ENCODE results near the gene NCAM2.
"Not testable (repeated sequence)": the region's sequence is repeated elsewhere in the genome, so short reads cannot be mapped to it uniquely, and the experiment has no call there.

The NCAM2 gene

GRCh38 chr21:21111309-21111920 lies 113.2 kb downstream of the NCAM2 start:
- DNase-seq = no peak

- DNase-seq = no peak
Observed at GRCh38 chr21:21114461-21114860, 116.3 kb downstream of the NCAM2 start.

- no peak for DNase-seq
Observed at GRCh38 chr21:21119091-21119490, 120.9 kb downstream of the NCAM2 start.

- no peak for DNase-seq
Observed at GRCh38 chr21:21122680-21123079, 124.5 kb downstream of the NCAM2 start.

GRCh38 chr21:21132390-21132789 lies 134.2 kb downstream of the NCAM2 start:
- no peak for DNase-seq

- DNase-seq = no peak
Observed at GRCh38 chr21:21137986-21138385, 139.8 kb downstream of the NCAM2 start.

GRCh38 chr21:21146587-21147373 lies 148.6 kb downstream of the NCAM2 start:
- no peak for DNase-seq

GRCh38 chr21:21147374-21147745 lies 149.2 kb downstream of the NCAM2 start:
- DNase-seq = no peak

- DNase-seq = no peak
Observed at GRCh38 chr21:21148009-21148408, 149.8 kb downstream of the NCAM2 start.

GRCh38 chr21:21148514-21148913 lies 150.3 kb downstream of the NCAM2 start:
- DNase-seq = no peak

GRCh38 chr21:21149445-21149844 lies 151.2 kb downstream of the NCAM2 start:
- not testable (repeated sequence) for DNase-seq

GRCh38 chr21:21151231-21151630 lies 153.0 kb downstream of the NCAM2 start:
- no peak for DNase-seq

- DNase-seq = no peak
Observed at GRCh38 chr21:21156397-21156796, 158.2 kb downstream of the NCAM2 start.

GRCh38 chr21:21156957-21157356 lies 158.7 kb downstream of the NCAM2 start:
- no peak for DNase-seq

GRCh38 chr21:21158376-21158918 lies 160.2 kb downstream of the NCAM2 start:
- DNase-seq = no peak

- DNase-seq = no peak
Observed at GRCh38 chr21:21159253-21159899, 161.2 kb downstream of the NCAM2 start.

- DNase-seq = no peak
Observed at GRCh38 chr21:21162786-21163185, 164.6 kb downstream of the NCAM2 start.

- no peak for DNase-seq
Observed at GRCh38 chr21:21163904-21164303, 165.7 kb downstream of the NCAM2 start.

- no peak for DNase-seq
Observed at GRCh38 chr21:21165063-21165645, 166.9 kb downstream of the NCAM2 start.

GRCh38 chr21:21174676-21175075 lies 176.5 kb downstream of the NCAM2 start:
- DNase-seq = no peak

- DNase-seq = no peak
Observed at GRCh38 chr21:21175798-21176334, 177.7 kb downstream of the NCAM2 start.

GRCh38 chr21:21177353-21177986 lies 179.3 kb downstream of the NCAM2 start:
- DNase-seq = no peak

All from activated effector memory CD4-positive, alpha-beta T cell treated with Interleukin-2 at 50 U/mL for 16 hours (primary cell).